Measurements from ENCODE around the gene KRTAP2-2. TPM values are rescaled to one million over a fixed set of nuclear protein-coding genes. Genes with fewer than 3 reads are reported as not detected.

KRTAP2-2 gene
- total and polyA plus RNA-seq, 2 of the 4 experiments (the other 2 are of a cell fraction) = 0.17 TPM; not detected in 1

DNA sequence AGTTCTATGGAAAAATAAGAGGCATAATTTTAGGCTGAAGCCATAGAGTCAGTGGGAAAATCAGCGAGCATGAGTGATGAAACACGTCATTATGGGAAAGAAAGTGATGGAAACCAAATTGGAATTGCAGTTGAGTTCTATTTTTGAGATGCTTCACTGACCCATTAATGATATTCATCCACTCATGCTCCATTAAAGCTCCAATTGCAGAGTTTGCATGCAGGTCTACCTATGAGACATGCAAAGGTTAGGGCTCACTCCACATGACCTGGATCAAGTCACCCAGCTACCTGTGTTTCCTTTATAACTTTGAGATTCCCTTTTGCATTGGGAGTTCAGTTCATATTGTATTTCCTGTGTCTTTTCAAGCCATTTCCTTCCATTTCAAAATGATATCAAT is 18.6 kb upstream of the KRTAP2-2 start:
- dilution Hi-C loops (cut with HindIII; ENCODE audit: low sequenced_read_pairs, unreplicated experiment) (no loop called here), intact Hi-C loops (cut with micrococcal nuclease) (no loop called here), in situ Hi-C loops (cut with MboI; ENCODE audit: low sequenced_read_pairs) (no loop called here)
- ATAC-seq (ENCODE audit: low read depth) = no peak
- no peak overlapping the region for H3K4me2 ChIP-seq (ENCODE audit: low read depth, low read length)
- no peak overlapping the region for H3K9ac ChIP-seq (ENCODE audit: low read depth, low read length)
- H4K8ac ChIP-seq (ENCODE audit: low read depth in 2 of 2, low read length in 2 of 2) = no peak overlapping the region
- no peak for DNase-seq
- no peak overlapping the region for H2AK9ac ChIP-seq (replicated peaks; ENCODE audit: low read depth, low read length, poor library complexity)
- no peak overlapping the region for H3K4me3 ChIP-seq (ENCODE audit: insufficient read depth, low read depth, low read length)
- H3K36me3 ChIP-seq (ENCODE audit: control insufficient read depth, insufficient read depth, low read length) = no peaks in the 10 kb centered on the region
- H3K4me1 ChIP-seq (ENCODE audit: control insufficient read depth, insufficient read depth, low read length) = no peaks in the 10 kb centered on the region
- ChIA-PET CTCF (no interaction called here), POLR2A (ENCODE audit: unreplicated experiment) (no interaction called here)
- no peak overlapping the region for H3K18ac ChIP-seq (ENCODE audit: low read depth, low read length)
- H4K20me1 ChIP-seq (ENCODE audit: insufficient read depth, low read length) = no peaks in the 10 kb centered on the region
- no peak overlapping the region for H3K56ac ChIP-seq (ENCODE audit: extremely low read depth, insufficient read depth, low read length)
- no peak overlapping the region for H2BK15ac ChIP-seq (ENCODE audit: low read depth, low read length)
- H4K5ac ChIP-seq (ENCODE audit: low read depth, low read length) = no peak overlapping the region
- TF ChIP-seq CEBPB (IDR thresholded peaks at IDR 0.05; ENCODE audit: low read depth, low read length) (no peak), MAFK (IDR thresholded peaks at IDR 0.05; ENCODE audit: low read depth, low read length) (no peak), CHD1 (IDR thresholded peaks at IDR 0.05; ENCODE audit: low read depth, low read length) (no peak), SMC3 (IDR thresholded peaks at IDR 0.05; ENCODE audit: low read depth, low read length) (no peak), BHLHE40 (IDR thresholded peaks at IDR 0.05; ENCODE audit: low read depth, low read length) (no peak), POLR2A (IDR thresholded peaks at IDR 0.05; ENCODE audit: low read depth, low read length) (no peak), MXI1 (IDR thresholded peaks at IDR 0.05; ENCODE audit: borderline replicate concordance, low read depth, low read length) (no peak), MAZ (IDR thresholded peaks at IDR 0.05; ENCODE audit: borderline replicate concordance, low read depth, low read length) (no peak), NFE2L2 (IDR thresholded peaks at IDR 0.05; ENCODE audit: low read depth, low read length) (no peak), FOS (IDR thresholded peaks at IDR 0.05; ENCODE audit: low read depth, low read length) (no peak)
- TF ChIP-seq, protein P1, sequence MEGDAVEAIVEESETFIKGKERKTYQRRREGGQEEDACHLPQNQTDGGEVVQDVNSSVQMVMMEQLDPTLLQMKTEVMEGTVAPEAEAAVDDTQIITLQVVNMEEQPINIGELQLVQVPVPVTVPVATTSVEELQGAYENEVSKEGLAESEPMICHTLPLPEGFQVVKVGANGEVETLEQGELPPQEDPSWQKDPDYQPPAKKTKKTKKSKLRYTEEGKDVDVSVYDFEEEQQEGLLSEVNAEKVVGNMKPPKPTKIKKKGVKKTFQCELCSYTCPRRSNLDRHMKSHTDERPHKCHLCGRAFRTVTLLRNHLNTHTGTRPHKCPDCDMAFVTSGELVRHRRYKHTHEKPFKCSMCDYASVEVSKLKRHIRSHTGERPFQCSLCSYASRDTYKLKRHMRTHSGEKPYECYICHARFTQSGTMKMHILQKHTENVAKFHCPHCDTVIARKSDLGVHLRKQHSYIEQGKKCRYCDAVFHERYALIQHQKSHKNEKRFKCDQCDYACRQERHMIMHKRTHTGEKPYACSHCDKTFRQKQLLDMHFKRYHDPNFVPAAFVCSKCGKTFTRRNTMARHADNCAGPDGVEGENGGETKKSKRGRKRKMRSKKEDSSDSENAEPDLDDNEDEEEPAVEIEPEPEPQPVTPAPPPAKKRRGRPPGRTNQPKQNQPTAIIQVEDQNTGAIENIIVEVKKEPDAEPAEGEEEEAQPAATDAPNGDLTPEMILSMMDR (conservative IDR thresholded peaks at IDR 0.05; ENCODE audit: low read depth, low read length) = no peak
- TF ChIP-seq, protein P2, sequence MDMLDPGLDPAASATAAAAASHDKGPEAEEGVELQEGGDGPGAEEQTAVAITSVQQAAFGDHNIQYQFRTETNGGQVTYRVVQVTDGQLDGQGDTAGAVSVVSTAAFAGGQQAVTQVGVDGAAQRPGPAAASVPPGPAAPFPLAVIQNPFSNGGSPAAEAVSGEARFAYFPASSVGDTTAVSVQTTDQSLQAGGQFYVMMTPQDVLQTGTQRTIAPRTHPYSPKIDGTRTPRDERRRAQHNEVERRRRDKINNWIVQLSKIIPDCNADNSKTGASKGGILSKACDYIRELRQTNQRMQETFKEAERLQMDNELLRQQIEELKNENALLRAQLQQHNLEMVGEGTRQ (IDR thresholded peaks at IDR 0.05; ENCODE audit: low read depth, low read length) = no peak
- no peaks in the 10 kb centered on the region for H3K9me3 ChIP-seq (ENCODE audit: control insufficient read depth, insufficient read depth, low read length)
- no peak overlapping the region for H4K91ac ChIP-seq (ENCODE audit: insufficient read depth, low read depth, low read length)
- no peaks in the 10 kb centered on the region for H3K9me1 ChIP-seq (ENCODE audit: insufficient read depth, low read length)
- H3K23ac ChIP-seq (ENCODE audit: low read depth, low read length) = no peak overlapping the region
- no peak overlapping the region for H3K4ac ChIP-seq (ENCODE audit: low read depth, low read length)
- no peak overlapping the region for H2BK120ac ChIP-seq (ENCODE audit: low read depth, low read length)
- H2AK5ac ChIP-seq (ENCODE audit: low read depth, low read length) = no peak overlapping the region
- H3K14ac ChIP-seq (replicated peaks; ENCODE audit: low read depth, low read length) = no peak overlapping the region
- no TSS peak for BruUV-seq (replicated peaks)
- no peak overlapping the region for H3K27ac ChIP-seq (ENCODE audit: insufficient read depth, low read length)
- H3K79me1 ChIP-seq (ENCODE audit: low read depth in 1 of 2, low read length in 2 of 2) = no peaks in the 10 kb centered on the region
- H2BK20ac ChIP-seq (ENCODE audit: low read depth, low read length) = no peak overlapping the region
- no peak overlapping the region for H2AFZ ChIP-seq (replicated peaks; ENCODE audit: low read length, poor library complexity)
- no CpG with 5 or more reads among the region's 2 CpGs for WGBS, 2 experiments (ENCODE audit: extremely low coverage in 2 of 2, insufficient read length in 1 of 2)
- H3K27me3 ChIP-seq (ENCODE audit: control insufficient read depth, insufficient read depth, low read length) = no peaks in the 10 kb centered on the region
- H2BK5ac ChIP-seq (ENCODE audit: low read depth, low read length, poor library complexity, severe bottlenecking) = no peak overlapping the region

All from IMR-90 (cell line).